Measurements from ENCODE around the gene ABCA1. TPM values are rescaled to one million over a fixed set of nuclear protein-coding genes. Genes with fewer than 3 reads are reported as not detected.

Gene ABCA1
- total RNA-seq, 2 donors from 2014 or later: 21.6 to 34.8 TPM

DNA sequence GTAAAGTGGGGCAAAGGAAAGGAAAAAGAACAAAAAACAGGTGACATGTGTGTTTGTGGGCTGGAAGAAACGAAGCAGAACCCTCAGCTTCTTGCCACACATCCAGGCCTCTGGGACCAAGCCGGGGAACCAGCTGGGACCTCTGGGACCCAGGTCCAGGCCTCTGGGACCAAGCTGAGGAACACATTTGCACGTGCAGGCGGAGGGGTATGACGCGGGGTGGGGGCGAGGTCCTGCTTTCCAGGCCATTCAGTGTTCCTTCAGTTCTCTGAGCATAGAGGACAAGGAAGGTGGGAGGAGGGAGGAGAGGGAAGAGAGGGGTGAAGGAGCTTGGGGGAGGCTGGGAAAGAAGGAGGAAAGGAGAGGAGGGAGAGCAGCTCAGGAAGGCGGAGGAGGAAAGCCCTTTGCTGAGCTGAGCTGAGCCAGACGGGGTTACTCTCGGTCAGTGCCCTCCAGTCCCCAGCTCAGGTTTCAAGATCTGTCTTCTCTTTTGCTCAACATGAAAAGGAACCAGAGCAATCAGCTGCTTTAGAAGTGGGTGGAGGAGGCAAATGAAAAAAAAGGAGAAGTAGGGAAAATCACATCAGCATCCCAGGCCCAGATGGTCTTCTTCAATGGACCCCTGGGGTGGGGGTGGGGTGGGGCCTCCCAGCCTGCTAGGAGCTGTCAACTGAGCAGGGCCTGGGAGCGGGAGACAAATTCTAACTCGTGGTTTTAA lies 59.1 kb downstream of the ABCA1 start:
- Histone ChIP-seq H3K4me3 (ENCODE audit: low read length) (no peak overlapping the region), H3K27me3 (ENCODE audit: control insufficient read depth, insufficient read depth, low read length, poor library complexity, severe bottlenecking) (no peaks in the 10 kb centered on the region), H3K36me3 (ENCODE audit: control insufficient read depth, insufficient read depth, low read length) (peaks cover 91% of the 10 kb centered on the region), H3K9me3 (ENCODE audit: control insufficient read depth, low read length) (no peaks in the 10 kb centered on the region), H3K4me1 (ENCODE audit: control insufficient read depth, insufficient read depth, low read length) (no peaks in the 10 kb centered on the region), H3K9ac (ENCODE audit: extremely low read depth, low read length, poor library complexity, severe bottlenecking) (no peak overlapping the region), H3K27ac (ENCODE audit: low read depth, low read length) (no peak overlapping the region)
- TF ChIP-seq, protein P1, sequence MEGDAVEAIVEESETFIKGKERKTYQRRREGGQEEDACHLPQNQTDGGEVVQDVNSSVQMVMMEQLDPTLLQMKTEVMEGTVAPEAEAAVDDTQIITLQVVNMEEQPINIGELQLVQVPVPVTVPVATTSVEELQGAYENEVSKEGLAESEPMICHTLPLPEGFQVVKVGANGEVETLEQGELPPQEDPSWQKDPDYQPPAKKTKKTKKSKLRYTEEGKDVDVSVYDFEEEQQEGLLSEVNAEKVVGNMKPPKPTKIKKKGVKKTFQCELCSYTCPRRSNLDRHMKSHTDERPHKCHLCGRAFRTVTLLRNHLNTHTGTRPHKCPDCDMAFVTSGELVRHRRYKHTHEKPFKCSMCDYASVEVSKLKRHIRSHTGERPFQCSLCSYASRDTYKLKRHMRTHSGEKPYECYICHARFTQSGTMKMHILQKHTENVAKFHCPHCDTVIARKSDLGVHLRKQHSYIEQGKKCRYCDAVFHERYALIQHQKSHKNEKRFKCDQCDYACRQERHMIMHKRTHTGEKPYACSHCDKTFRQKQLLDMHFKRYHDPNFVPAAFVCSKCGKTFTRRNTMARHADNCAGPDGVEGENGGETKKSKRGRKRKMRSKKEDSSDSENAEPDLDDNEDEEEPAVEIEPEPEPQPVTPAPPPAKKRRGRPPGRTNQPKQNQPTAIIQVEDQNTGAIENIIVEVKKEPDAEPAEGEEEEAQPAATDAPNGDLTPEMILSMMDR (conservative IDR thresholded peaks at IDR 0.05): no peak
- Mint-ChIP-seq H3K4me1 (peaks cover 27% of the 10 kb centered on the region), H3K9me3 (peaks cover 3% of the 10 kb centered on the region), H3K4me3 (no peak overlapping the region), H3K27me3 (ENCODE audit: insufficient read depth) (no peaks in the 10 kb centered on the region), H3K36me3 (ENCODE audit: low read depth) (peaks cover 40% of the 10 kb centered on the region), H3K27ac (peak overlapping the region; percentile 72)
- WGBS, 2 experiments (ENCODE audit: insufficient coverage in 1 of 2, insufficient read length in 1 of 2): 76 to 80% methylated on average over 8 to 12 of the region's 12 CpGs
- DNase-seq: peak; percentile 80

DNA sequence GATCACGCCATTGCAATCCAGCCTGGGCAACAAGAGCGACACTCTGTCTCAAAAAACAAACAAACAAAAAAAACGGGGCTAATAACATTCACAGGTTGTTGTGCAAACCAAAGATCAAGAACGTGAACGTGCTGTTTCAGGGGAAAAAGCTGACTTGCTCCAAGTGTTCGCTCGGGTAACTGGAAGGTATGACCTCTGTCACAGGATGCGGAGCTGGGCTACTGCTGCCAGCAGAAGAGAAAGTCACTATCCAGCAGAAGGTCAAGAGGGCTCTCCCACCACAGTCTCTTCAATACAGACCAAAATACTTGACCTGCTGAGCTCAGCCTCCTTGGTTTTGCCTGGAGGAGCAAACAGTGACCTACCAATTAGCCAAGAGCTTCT lies 59.7 kb downstream of the ABCA1 start:
- Histone ChIP-seq H3K36me3 (ENCODE audit: control insufficient read depth, insufficient read depth, low read length) (peaks cover 85% of the 10 kb centered on the region), H3K9me3 (ENCODE audit: control insufficient read depth, low read length) (no peaks in the 10 kb centered on the region), H3K27me3 (ENCODE audit: control insufficient read depth, insufficient read depth, low read length, poor library complexity, severe bottlenecking) (no peaks in the 10 kb centered on the region), H3K4me3 (ENCODE audit: low read length) (no peak overlapping the region), H3K9ac (ENCODE audit: extremely low read depth, low read length, poor library complexity, severe bottlenecking) (no peak overlapping the region), H3K4me1 (ENCODE audit: control insufficient read depth, insufficient read depth, low read length) (peaks cover 3% of the 10 kb centered on the region), H3K27ac (ENCODE audit: low read depth, low read length) (no peak overlapping the region)
- WGBS, 2 experiments (ENCODE audit: insufficient coverage in 1 of 2, insufficient read length in 1 of 2): 81% methylated on average over 7 to 8 of the region's 8 CpGs
- no peak overlapping the region for H3K4me3 Mint-ChIP-seq
- peaks cover 37% of the 10 kb centered on the region for H3K36me3 Mint-ChIP-seq (ENCODE audit: low read depth)
- H3K4me1 Mint-ChIP-seq: peaks cover 33% of the 10 kb centered on the region
- H3K9me3 Mint-ChIP-seq: no peaks in the 10 kb centered on the region
- no peaks in the 10 kb centered on the region for H3K27me3 Mint-ChIP-seq (ENCODE audit: insufficient read depth)
- DNase-seq: no peak
- peak overlapping the region; percentile 72 for H3K27ac Mint-ChIP-seq
- TF ChIP-seq, protein P1 (conservative IDR thresholded peaks at IDR 0.05): no peak

GRCh38 chr9:104866191-104866590 lies 61.8 kb downstream of the ABCA1 start:
- no peaks in the 10 kb centered on the region for H3K27me3 ChIP-seq (ENCODE audit: control insufficient read depth, insufficient read depth, low read length, poor library complexity, severe bottlenecking)
- Mint-ChIP-seq H3K27me3 (ENCODE audit: insufficient read depth) (no peaks in the 10 kb centered on the region), H3K27ac (no peak overlapping the region), H3K4me3 (no peak overlapping the region), H3K9me3 (no peaks in the 10 kb centered on the region), H3K36me3 (ENCODE audit: low read depth) (peaks cover 25% of the 10 kb centered on the region), H3K4me1 (peaks cover 40% of the 10 kb centered on the region)
- WGBS, 2 experiments (ENCODE audit: insufficient coverage in 1 of 2, insufficient read length in 1 of 2): 88 to 91% methylated on average over 1 of the region's 1 CpG
- H3K4me1 ChIP-seq (ENCODE audit: control insufficient read depth, insufficient read depth, low read length): peaks cover 3% of the 10 kb centered on the region
- DNase-seq: no peak
- no peak overlapping the region for H3K9ac ChIP-seq (ENCODE audit: extremely low read depth, low read length, poor library complexity, severe bottlenecking)
- H3K4me3 ChIP-seq (ENCODE audit: low read length): no peak overlapping the region
- TF ChIP-seq, protein P1 (conservative IDR thresholded peaks at IDR 0.05): no peak
- no peak overlapping the region for H3K27ac ChIP-seq (ENCODE audit: low read depth, low read length)
- no peaks in the 10 kb centered on the region for H3K9me3 ChIP-seq (ENCODE audit: control insufficient read depth, low read length)
- H3K36me3 ChIP-seq (ENCODE audit: control insufficient read depth, insufficient read depth, low read length): peaks cover 75% of the 10 kb centered on the region
